ENCODE results near the gene SENP6.
"Not testable (repeated sequence)": the region's sequence is repeated elsewhere in the genome, so short reads cannot be mapped to it uniquely, and the experiment has no call there.

SENP6 gene, protein sequence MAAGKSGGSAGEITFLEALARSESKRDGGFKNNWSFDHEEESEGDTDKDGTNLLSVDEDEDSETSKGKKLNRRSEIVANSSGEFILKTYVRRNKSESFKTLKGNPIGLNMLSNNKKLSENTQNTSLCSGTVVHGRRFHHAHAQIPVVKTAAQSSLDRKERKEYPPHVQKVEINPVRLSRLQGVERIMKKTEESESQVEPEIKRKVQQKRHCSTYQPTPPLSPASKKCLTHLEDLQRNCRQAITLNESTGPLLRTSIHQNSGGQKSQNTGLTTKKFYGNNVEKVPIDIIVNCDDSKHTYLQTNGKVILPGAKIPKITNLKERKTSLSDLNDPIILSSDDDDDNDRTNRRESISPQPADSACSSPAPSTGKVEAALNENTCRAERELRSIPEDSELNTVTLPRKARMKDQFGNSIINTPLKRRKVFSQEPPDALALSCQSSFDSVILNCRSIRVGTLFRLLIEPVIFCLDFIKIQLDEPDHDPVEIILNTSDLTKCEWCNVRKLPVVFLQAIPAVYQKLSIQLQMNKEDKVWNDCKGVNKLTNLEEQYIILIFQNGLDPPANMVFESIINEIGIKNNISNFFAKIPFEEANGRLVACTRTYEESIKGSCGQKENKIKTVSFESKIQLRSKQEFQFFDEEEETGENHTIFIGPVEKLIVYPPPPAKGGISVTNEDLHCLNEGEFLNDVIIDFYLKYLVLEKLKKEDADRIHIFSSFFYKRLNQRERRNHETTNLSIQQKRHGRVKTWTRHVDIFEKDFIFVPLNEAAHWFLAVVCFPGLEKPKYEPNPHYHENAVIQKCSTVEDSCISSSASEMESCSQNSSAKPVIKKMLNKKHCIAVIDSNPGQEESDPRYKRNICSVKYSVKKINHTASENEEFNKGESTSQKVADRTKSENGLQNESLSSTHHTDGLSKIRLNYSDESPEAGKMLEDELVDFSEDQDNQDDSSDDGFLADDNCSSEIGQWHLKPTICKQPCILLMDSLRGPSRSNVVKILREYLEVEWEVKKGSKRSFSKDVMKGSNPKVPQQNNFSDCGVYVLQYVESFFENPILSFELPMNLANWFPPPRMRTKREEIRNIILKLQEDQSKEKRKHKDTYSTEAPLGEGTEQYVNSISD

DNA sequence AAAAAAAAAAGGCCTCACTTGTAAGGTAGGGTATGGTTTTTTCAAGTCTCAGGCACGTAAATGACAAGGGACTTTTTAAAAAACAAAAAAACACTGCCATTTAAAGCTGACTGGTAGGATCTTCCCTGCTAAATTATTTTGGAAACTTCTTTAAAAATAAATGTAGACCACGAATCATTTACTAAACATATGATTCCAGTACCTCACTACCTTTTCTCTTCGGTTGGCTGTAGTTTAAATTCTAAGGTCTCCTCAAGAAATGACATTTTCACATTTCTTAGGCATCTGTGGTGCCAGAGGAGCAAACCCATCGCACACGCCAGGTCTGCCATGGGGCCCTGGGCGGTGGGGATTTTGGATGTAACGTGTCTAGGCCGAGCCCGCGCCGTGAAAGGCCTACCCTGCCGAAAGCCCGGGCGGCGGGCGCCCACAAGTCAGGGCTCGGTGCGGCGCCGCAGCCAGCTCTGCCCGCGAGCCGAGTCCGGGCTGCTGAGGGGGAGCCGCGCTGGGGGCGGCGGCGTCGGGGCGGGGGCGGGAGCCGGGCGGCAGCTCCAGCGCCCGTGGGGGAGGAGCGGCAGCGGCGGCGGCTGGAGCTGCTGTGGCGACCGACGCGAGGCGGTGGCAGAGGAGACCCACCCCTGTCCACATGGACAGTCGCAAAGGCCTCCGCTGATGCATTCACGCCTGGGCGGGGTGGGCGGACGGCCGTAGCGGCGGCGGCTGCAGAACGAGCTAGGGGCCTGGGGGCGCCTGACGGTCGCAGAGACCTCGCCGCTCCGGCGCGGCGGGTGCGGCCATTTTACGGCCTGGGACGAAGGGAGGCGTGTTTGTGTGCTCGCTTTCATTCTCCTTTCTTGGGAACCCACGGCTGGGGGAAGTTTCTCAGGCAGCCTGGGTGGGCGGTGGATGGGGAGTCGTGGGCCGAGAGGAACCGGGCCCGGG, at the start of gene SENP6:
SENP6 (plus strand) TSS at position 577 of the 942 bp plus-strand sequence. CDS start 645 bp downstream, outside the sequence.
- peak; percentile 71 for DNase-seq (ENCODE audit: low read depth)

- DNase-seq (ENCODE audit: low read depth), result peak; percentile 4
These were observed 45.4 kb upstream of the SENP6 start for GRCh38 chr6:75556240-75556639.

- DNase-seq (ENCODE audit: low read depth), result no peak
These were observed 44.6 kb upstream of the SENP6 start for GRCh38 chr6:75557068-75557467.

DNA sequence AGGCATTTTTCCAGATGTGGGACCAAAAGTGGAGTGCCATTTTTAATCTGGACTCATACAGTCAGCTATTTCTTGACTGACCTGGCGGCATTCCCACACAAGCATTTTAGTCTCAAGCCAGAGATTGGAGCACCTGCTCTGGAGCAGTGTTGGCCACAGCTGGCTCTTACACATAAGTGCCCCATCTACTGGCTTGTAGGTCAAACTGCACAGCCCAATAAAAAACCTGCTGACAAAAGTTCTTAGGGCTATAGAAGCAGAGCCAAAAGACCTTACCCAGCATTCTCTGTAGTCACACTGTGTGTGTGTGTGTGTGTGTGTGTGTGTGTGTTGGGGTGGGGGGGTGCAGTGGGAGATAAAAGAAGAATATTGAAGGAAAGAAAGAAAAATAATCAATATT, 38.6 kb upstream of the SENP6 start:
- peak; percentile 56 for DNase-seq (ENCODE audit: low read depth)

DNA sequence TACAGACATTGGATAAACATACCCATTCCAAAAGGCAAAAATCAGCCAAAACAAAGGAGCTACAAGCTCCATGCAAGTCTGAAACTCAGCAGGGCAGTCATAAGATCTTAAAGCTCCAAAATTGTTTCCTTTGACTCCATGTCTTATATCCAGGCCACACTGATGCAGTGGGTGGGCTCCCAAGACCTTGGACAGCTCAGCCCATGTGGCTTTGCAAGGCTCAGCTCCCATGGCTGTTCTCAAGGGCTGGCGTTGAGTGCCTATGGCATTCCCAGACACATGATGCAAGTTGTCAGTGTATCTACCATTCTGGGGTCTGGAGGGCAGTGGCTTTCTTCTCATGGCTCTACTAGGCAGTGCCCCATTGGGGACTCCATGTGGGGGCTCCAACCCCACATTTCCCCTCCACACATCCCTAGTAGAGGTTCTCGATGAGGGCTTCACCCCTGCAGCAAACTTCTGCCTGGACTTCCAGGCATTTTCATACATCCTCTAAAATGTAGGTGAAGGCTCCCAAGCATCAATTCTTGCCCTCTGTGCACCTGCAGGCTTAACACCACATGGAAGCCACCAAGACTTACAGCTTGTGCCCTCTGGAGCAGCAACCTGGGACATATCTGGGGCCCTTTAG, 35.4 kb upstream of the SENP6 start:
- DNase-seq (ENCODE audit: low read depth), result no peak

- DNase-seq (ENCODE audit: low read depth), result no peak
These were observed 33.6 kb upstream of the SENP6 start for GRCh38 chr6:75568100-75568499.

GRCh38 chr6:75568965-75569364, 32.7 kb upstream of the SENP6 start:
- DNase-seq (ENCODE audit: low read depth), result no peak

- peak; percentile 68 for DNase-seq (ENCODE audit: low read depth)
These were observed 31.0 kb upstream of the SENP6 start for GRCh38 chr6:75570671-75571070.

GRCh38 chr6:75572072-75572471, 29.6 kb upstream of the SENP6 start:
- DNase-seq (ENCODE audit: low read depth), result no peak

- no peak for DNase-seq (ENCODE audit: low read depth)
These were observed 21.7 kb upstream of the SENP6 start for GRCh38 chr6:75579951-75580350.

DNA sequence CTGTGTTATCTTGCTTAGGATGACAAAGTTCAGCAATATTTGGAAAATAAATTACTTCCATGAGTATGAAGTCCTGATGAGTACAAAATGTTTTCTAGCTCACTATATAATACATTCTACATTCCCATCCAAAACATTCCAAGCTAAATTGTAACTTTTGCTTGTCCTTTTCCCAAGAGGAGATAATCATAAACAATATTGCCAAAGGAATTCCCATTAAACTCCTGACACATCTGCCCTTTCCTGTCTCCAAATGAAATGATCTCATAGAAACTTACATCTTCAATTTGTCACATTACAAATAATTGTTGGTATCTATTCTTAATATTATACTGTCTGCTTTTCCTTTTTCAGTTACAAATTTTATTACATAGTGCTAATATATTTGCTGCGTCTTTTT, 20.4 kb upstream of the SENP6 start:
- DNase-seq (ENCODE audit: low read depth), result no peak

DNA sequence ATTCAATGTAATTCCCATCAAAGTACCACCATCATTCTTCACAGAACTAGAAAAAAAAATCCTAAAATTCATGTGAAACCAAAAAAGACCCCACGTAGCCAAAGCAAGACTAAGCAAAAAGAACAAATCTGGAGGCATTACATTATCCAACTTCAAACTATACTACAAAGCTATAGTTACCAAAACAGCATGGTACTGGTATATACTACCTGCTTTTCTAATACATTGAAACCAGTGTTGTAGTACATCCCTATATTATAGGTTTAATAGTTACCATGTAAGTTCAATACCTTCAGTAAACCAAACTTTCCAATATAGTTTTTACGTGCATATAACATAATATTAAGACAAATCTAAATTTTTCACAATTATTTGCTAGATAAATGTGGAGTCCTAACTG, 17.1 kb upstream of the SENP6 start:
- DNase-seq (ENCODE audit: low read depth), result not testable (repeated sequence)

GRCh38 chr6:75588948-75589347, 12.7 kb upstream of the SENP6 start:
- no peak for DNase-seq (ENCODE audit: low read depth)

DNA sequence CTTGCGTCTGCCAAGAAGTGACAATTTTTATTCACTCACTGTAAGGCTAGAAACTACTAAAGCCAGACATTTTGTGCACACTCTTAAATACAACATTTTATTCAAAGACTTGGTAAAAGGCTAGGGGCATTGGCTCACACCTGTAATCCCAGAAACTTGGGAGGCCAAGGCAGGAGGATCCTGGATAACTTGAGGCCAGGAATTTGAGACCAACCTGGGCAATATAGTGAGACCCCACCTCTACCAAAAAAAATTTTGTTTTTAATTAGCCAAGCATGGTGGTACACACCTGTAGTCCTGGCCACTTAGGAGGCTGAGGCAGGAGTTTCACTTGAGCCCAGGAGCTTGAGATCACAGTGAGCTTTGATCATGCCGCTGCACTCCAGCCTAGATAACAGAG, 11.3 kb upstream of the SENP6 start:
- DNase-seq (ENCODE audit: low read depth), result no peak

- not testable (repeated sequence) for DNase-seq (ENCODE audit: low read depth)
These were observed 5.3 kb upstream of the SENP6 start for GRCh38 chr6:75596380-75596779.

DNA sequence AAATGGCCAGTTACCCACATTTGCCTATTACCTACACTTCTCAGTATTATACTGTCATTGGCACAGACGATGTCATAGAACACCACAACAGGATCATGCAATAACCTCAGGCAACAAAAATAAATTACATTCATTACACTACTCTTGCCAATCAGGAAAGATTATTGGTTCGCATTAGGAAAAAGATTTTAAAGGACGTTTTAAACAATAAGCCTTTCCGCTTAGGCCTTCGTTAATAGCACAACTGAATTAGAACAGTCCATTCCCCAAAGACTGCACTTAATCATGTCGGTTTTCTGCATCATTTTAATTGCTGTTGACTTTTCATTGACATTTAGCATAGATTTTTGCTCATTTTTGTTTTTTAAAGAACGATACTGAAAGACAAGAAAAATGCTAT, 912 bp upstream of the SENP6 start:
- DNase-seq (ENCODE audit: low read depth), result no peak

- DNase-seq (ENCODE audit: low read depth), result peak; percentile 52
These were observed 796 bp downstream of the SENP6 start for GRCh38 chr6:75602246-75603105.

- DNase-seq (ENCODE audit: low read depth), result no peak
These were observed 1.4 kb downstream of the SENP6 start for GRCh38 chr6:75603106-75603420.

DNA sequence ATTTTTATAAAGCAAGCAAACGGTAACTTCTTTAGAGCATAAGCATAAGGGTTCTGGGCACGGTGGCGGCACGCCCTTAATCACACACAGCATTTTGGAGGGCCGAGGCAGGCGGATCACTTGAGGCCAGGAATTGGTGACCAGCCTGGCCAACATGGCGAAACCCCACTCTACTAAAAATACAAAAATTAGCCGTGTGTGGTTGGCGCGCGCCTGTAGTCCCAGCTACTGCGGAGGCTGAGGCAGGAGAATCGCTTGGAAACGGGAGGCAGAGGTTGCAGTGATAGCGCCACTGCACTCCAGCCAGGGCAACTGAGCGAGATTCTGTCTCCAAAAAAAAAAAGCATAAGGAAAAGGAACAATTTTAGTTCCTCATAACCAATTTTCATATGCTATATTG, 2.6 kb downstream of the SENP6 start:
- no peak for DNase-seq (ENCODE audit: low read depth)

- DNase-seq (ENCODE audit: low read depth), result no peak
These were observed 4.0 kb downstream of the SENP6 start for GRCh38 chr6:75605635-75606034.

Data from iris pigment epithelial cell (primary cell).